ENCODE data around the gene PPP1R13B.

The PPP1R13B gene

DNA sequence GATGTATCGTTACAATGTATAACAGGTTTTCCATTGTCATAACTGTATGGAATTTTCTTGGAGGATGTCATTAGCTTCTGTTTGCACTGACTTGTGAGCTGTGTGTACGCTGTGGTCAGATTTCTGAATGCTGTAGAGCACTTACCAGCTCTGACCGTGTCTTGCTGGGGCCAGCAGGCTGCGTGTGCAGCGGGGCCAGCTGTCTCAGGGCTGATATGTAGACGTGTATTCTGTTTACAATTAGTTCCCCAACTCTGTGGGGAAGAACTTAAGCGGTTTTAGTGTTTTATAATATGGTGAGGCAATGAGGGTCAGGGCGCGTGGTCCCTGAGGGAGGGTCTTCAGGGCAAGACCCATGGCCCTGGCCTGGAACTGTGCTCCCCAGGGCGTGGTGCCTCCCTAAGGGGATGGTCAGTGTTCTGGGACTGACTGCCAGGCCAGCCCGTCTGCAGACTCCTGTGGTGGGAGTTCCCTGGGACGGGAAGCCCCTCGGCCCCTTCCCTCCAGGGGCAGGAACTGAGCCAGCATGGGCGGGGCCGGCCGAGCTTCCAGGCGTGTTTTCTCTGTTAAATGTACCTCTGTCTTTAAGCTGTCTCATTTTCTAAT lies 150.8 kb downstream of the PPP1R13B start:
- H3K9ac ChIP-seq (ENCODE audit: low read length), result no peak overlapping the region
- TF ChIP-seq EZH2phosphoT487 (IDR thresholded peaks at IDR 0.05; ENCODE audit: low read depth), result no peak
- TF ChIP-seq, protein P1, sequence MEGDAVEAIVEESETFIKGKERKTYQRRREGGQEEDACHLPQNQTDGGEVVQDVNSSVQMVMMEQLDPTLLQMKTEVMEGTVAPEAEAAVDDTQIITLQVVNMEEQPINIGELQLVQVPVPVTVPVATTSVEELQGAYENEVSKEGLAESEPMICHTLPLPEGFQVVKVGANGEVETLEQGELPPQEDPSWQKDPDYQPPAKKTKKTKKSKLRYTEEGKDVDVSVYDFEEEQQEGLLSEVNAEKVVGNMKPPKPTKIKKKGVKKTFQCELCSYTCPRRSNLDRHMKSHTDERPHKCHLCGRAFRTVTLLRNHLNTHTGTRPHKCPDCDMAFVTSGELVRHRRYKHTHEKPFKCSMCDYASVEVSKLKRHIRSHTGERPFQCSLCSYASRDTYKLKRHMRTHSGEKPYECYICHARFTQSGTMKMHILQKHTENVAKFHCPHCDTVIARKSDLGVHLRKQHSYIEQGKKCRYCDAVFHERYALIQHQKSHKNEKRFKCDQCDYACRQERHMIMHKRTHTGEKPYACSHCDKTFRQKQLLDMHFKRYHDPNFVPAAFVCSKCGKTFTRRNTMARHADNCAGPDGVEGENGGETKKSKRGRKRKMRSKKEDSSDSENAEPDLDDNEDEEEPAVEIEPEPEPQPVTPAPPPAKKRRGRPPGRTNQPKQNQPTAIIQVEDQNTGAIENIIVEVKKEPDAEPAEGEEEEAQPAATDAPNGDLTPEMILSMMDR (IDR thresholded peaks at IDR 0.05; ENCODE audit: low read depth, low read length), result no peak
- H3K27me3 ChIP-seq (ENCODE audit: low read depth, low read length), result no peaks in the 10 kb centered on the region
- H3K4me2 ChIP-seq (ENCODE audit: low read length), result no peak overlapping the region
- peaks cover 18% of the 10 kb centered on the region for H3K4me1 ChIP-seq (ENCODE audit: low read length)
- H4K20me1 ChIP-seq (ENCODE audit: insufficient read depth, low read length), result peaks cover 31% of the 10 kb centered on the region
- no peak overlapping the region for H2AFZ ChIP-seq (ENCODE audit: low read depth, low read length)
- no peaks in the 10 kb centered on the region for H3K9me3 ChIP-seq (ENCODE audit: insufficient read depth, low read length)
- H3K79me2 ChIP-seq (ENCODE audit: low read length), result no peaks in the 10 kb centered on the region; the same call in 1 of the 2 replicates
- H3K36me3 ChIP-seq (replicated peaks; ENCODE audit: low read depth, low read length), result peaks cover 39% of the 10 kb centered on the region
- H3K27ac ChIP-seq (ENCODE audit: low read length), result no peak overlapping the region
- no peak overlapping the region for H3K4me3 ChIP-seq (ENCODE audit: low read length)

DNA sequence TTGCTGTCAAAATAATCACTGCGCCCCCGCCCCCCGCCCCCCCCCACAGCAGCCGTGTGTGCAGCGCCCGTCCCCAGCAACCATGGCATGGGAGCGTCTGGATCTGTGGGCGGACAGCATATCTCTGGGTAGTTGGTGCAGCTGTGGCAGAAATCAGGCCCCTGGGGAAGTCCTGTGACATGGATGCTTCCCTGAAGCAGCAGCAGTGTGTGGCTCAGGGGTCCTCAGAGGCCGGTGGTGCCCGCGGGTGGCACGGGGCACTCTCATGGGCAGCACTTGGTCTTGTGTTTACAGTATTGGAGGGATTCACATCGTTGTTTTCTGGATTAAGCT lies 151.3 kb downstream of the PPP1R13B start:
- Histone ChIP-seq H3K9me3 (ENCODE audit: insufficient read depth, low read length) (no peaks in the 10 kb centered on the region), H3K27me3 (ENCODE audit: low read depth, low read length) (no peaks in the 10 kb centered on the region), H3K4me1 (ENCODE audit: low read length) (peaks cover 21% of the 10 kb centered on the region), H3K9ac (ENCODE audit: low read length) (no peak overlapping the region), H2AFZ (ENCODE audit: low read depth, low read length) (no peak overlapping the region), H3K27ac (ENCODE audit: low read length) (no peak overlapping the region), H3K79me2 (ENCODE audit: low read length) (no peaks in the 10 kb centered on the region; the same call in 1 of the 2 replicates), H3K36me3 (replicated peaks; ENCODE audit: low read depth, low read length) (peaks cover 39% of the 10 kb centered on the region), H3K4me3 (ENCODE audit: low read length) (no peak overlapping the region), H3K4me2 (ENCODE audit: low read length) (no peak overlapping the region), H4K20me1 (ENCODE audit: insufficient read depth, low read length) (peaks cover 31% of the 10 kb centered on the region)
- TF ChIP-seq EZH2phosphoT487 (IDR thresholded peaks at IDR 0.05; ENCODE audit: low read depth), result no peak
- TF ChIP-seq, protein P1 (IDR thresholded peaks at IDR 0.05; ENCODE audit: low read depth, low read length), result no peak

DNA sequence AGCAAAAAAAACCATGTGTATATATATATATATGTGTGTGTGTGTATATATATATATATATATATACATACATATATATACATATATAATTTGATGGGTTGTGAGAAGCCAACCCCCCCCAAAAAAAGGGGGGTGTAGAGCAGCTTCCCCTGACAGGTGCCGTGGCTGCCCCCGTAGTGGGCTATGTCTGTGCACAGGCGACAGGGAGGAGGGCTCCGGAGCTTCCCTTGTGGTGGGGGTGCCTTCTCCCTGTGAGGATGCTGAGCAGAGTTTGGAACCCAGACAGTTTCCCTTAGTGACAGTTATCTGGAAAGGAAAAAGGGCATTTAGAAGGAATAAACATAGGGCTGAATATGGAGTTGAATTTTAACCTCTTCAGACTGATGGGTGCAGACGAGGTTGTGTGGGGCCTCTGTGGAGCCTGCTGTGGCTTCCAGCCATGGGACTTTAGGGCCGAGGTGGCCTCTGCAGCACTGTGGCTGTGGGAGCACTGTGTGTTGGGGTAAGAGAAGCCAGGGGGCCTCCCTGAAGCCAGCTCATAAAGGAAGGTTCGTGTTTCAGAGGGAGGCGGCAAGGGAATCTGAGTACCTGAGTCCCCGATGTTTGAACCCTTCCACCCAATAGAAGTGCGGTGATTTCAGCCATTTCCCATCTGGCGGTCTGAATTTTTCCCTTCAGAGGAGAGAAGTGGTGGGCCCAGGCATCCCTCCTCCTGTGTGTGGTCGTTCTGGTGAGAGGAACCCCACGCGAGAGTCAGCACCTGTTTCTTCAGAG lies 151.9 kb downstream of the PPP1R13B start:
- no peaks in the 10 kb centered on the region for H3K9me3 ChIP-seq (ENCODE audit: insufficient read depth, low read length)
- H3K79me2 ChIP-seq (ENCODE audit: low read length), result peaks cover 1% of the 10 kb centered on the region
- no peaks in the 10 kb centered on the region for H3K27me3 ChIP-seq (ENCODE audit: low read depth, low read length)
- peaks cover 27% of the 10 kb centered on the region for H3K4me1 ChIP-seq (ENCODE audit: low read length)
- no peak overlapping the region for H3K27ac ChIP-seq (ENCODE audit: low read length)
- TF ChIP-seq EZH2phosphoT487 (IDR thresholded peaks at IDR 0.05; ENCODE audit: low read depth), result no peak
- TF ChIP-seq, protein P1 (IDR thresholded peaks at IDR 0.05; ENCODE audit: low read depth, low read length), result no peak
- peaks cover 31% of the 10 kb centered on the region for H4K20me1 ChIP-seq (ENCODE audit: insufficient read depth, low read length)
- H2AFZ ChIP-seq (ENCODE audit: low read depth, low read length), result no peak overlapping the region
- H3K4me3 ChIP-seq (ENCODE audit: low read length), result no peak overlapping the region
- no peak overlapping the region for H3K9ac ChIP-seq (ENCODE audit: low read length)
- peaks cover 41% of the 10 kb centered on the region for H3K36me3 ChIP-seq (replicated peaks; ENCODE audit: low read depth, low read length)
- no peak overlapping the region for H3K4me2 ChIP-seq (ENCODE audit: low read length)

DNA sequence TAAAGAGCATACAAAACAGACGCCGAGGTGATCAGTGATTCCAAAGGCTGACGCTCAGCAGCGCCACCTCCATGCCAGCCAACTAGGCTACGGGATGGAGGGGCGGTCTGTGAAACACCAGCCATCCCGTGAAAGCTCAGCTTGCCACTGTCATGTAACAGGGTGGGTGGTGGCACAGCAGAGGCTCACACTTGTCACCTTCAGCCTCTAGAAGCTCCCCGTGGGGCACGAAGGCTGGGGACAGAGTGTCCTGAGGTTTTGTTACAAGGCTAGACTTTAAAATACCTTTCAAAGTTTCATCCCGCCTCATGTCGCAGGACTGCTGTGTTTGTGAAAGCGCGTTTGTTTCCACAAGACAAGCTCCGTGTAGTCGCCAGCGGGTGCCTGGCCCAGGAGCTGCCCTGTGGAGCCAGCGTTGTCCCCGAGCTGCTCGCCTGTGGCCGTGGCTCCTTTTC lies 152.8 kb downstream of the PPP1R13B start:
- no peak overlapping the region for H2AFZ ChIP-seq (ENCODE audit: low read depth, low read length)
- peaks cover 43% of the 10 kb centered on the region for H3K36me3 ChIP-seq (replicated peaks; ENCODE audit: low read depth, low read length)
- no peak overlapping the region for H3K27ac ChIP-seq (ENCODE audit: low read length)
- no peaks in the 10 kb centered on the region for H3K27me3 ChIP-seq (ENCODE audit: low read depth, low read length)
- no peaks in the 10 kb centered on the region for H3K9me3 ChIP-seq (ENCODE audit: insufficient read depth, low read length)
- H3K4me2 ChIP-seq (ENCODE audit: low read length), result no peak overlapping the region
- no peak for TF ChIP-seq EZH2phosphoT487 (IDR thresholded peaks at IDR 0.05; ENCODE audit: low read depth)
- TF ChIP-seq, protein P1 (IDR thresholded peaks at IDR 0.05; ENCODE audit: low read depth, low read length), result no peak
- no peak overlapping the region for H3K4me3 ChIP-seq (ENCODE audit: low read length)
- no peak overlapping the region for H3K9ac ChIP-seq (ENCODE audit: low read length)
- H4K20me1 ChIP-seq (ENCODE audit: insufficient read depth, low read length), result peaks cover 33% of the 10 kb centered on the region
- peaks cover 5% of the 10 kb centered on the region for H3K79me2 ChIP-seq (ENCODE audit: low read length)
- peaks cover 36% of the 10 kb centered on the region for H3K4me1 ChIP-seq (ENCODE audit: low read length)

Measured in OCI-LY3 (cell line).